HG03575 (cell line): ENCODE results near the gene RNU6-9.

Source experiments
- ATAC-seq: cut with Tn5 transposase; IDR thresholded peaks from one replicate; pipeline ENCODE4 v1.9.1; 2021; ENCODE audit not compliant: unreplicated experiment, insufficient number of reproducible peaks, low FRiP score; ENCODE audit errors: extremely low read depth

RNU6-9 gene

DNA sequence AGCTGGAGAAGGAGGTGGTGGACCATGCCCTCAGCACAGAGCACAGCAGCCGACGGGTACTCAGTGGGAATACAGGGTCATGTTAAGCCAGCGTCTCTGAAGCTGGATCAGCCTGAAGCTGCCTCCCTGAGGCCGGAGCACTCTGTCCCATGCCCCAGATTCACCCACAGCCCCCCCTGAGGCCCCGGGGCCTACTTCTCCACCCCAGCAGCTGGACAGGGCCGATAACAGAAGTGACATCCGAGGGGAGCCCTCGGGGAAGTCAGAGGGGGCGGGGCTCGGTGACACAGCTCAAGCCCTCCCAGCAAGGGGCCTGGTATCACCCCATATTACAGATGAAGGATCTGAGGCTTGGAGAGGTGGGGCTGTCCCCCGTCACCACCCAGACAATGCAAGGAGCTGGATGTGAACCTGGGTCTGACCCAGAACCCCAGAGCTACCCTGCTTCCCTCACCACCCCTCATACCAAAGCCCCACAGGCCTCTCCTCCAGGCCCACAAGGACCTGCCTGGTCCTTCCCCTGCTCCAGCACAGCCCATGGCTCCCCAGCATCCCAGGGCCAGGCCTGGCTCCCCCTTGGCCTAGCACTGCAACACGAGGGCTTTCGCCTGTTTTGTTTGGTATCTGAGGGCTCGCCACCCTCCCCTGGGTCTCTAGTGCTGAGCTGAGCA is 14.0 kb downstream of the RNU6-9 start:
- ATAC-seq = no peak

DNA sequence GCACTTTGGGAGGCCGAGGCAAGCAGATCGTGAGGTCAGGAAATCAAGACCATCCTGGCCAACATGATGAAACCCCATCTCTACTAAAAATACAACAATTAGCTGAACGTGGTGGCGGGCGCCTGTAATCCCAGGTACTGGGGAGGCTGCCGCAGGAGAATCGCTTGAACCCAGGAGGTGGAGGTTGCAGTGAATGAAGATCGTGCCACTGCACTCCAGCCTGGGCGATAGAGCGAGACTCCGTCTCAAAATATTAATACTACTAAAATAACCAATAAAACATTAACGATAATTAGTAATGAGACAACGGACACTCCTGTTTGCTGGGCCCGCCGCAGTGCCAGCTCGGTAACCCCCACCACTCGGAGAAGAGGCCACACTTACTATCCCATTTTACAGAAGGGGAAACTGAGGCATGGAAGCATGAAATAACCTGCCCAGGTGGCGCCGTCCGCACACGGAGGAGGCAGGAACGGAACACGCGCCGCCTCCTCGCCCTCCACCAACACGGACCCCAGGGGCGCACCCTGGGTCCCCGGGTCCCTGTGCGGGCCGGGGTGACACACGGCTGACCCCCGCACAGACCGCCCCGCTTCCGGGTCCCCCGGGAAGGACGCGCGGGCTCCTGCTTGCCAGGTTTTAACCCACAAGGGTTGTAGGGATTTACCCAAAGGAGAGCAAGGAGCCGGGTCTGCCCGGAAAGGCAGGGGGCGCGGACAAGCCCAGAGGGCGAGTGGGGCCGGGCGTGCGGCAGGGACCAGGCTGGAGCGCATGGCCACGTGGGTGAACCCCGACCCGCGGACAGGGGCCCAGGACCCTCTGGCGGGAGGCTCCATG is 18.1 kb downstream of the RNU6-9 start:
- no peak for ATAC-seq

DNA sequence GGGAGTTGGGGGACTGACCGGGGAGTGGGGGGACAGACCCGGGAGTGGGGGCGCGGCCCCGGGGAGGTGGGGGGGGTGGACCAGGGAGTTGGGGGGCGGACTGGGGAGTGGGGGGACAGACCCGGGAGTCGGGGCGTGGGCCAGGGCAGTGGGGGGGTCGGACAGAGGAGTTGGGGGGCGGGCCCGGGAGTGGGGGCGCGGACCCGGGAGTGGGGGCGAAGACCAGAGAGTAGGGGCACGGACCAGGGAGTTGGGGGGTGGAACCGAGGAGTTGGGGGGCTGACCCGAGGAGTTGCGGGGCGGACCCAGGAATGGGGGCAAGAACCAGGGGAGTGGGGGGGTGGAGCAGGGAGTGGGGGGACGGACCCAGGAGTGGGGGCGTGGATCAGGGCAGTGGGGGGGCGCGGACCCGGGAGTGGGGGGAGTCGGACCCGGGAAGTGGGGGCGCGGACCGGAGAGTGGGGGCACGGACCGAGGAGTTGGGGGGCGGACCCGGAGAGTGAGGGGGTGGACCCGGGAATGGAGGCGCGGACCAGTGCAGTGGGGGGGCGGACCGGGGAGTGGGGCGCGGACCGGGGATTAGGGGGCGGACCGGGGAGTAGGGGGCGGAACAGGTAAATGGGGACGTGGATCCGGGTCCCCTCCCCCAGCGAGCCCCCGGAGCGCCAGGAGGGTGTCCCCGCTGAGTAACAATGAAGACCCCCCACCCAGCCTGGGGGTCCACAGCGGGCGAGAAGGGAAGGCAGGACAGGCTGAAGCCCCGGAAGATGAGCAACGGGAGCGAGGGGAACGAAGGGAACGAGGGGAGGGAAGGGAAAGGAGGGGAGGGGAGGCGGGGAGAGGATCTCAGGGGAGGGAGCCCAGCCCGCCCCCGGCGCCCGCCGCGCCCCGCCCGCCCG is 19.1 kb downstream of the RNU6-9 start:
- ATAC-seq = no peak

DNA sequence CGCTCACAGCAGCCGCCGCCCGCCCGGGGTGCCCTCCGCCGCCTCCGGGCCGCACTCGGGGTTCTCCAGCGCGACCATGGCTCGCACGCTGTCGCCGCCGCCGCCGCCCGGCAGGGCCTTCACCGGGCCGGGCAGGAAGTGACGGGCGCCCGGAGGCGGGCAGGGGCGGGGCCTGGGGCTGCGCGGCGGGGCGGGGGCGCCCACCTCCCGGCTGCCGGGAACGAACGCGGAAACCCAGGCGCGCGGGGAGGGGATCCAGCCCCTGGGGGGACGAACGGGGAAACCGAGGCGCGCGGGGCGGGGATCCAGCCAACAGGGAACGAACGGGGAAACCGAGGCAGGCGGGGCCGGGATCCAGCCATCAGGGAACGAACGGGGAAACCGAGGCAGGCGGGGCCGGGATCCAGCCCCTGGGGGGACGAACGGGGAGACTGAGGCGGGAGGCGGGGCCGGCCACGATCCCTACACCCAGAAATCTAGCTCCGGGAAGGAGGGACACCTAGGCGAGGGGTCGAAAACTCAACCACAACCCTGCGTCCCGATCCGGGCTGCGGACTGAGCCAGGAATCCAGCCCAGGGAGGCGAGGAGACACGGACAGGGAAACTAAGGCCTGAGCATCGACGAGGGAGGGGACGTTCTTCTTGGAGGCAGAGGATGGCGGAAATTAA is 19.9 kb downstream of the RNU6-9 start, which contains the start of gene R3HDM4:
TSS of gene R3HDM4 (minus strand) at position 140 of the 669 bp plus-strand sequence. CDS start at position 78, 62 bp downstream.
- no peak for ATAC-seq

DNA sequence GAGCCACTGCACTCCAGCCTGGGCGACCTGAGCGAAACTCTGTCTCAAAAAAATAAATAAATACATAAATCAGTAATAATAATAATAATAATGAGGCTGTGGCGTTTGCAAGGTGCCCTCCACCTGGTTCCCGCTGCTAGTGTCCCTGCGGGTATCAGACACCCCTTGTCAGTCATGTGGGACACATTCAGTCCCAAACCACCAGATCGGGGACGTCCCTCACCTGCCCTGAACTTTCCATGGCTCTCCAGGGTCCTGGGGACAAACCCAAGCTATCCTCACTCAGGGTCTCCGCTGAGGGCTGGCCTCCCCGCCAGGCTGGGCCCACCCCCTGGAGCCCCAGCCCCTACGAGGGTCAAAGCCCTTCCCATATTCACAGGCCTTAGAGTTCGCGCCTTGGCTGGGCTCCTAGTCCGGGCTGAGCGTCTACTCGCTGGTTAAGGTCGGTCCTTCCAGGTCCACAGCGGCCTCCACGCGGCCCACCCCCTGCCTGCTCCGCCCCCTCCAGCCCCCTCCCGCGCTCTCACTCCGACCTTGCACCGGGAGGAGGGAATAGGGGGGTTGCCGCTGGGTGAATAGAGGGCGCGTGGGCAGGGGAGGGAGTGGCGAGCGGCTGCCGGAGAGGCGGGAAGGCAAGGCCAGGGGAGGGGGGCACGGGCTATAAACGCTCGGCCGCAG is 23.5 kb downstream of the RNU6-9 start:
- ATAC-seq = no peak

DNA sequence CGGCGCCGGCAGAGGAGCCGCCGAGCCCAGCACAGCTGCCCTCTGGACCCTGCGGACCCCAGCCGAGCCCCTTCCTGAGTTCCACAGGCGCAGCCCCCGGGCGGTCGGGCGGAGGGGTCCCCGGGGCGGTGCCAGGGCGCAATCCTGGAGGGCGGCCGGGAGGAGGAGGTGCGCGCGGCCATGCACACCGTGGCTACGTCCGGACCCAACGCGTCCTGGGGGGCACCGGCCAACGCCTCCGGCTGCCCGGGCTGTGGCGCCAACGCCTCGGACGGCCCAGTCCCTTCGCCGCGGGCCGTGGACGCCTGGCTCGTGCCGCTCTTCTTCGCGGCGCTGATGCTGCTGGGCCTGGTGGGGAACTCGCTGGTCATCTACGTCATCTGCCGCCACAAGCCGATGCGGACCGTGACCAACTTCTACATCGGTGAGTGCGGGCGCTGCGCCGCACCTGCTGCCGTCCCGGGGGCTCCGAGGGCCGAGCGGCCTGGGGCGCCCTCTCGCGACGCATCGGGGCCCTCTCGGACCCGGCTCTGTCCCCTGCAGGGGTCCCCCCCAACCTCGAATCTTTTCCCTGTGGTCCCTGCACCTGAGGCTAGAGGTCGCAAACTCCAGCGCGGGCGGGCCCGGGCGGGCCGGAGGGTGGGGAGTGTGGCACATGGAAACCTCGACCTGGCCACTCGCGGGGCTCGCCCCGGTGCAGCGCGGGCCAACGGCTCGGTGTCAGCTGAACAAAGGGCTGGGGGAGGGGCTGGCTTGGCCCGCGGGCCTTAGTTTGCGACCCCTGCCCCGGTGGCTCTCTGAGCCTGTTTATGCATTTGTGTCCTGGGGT is 24.3 kb downstream of the RNU6-9 start, which contains the start of gene KISS1R:
TSS of gene KISS1R (plus strand) at position 11 of the 829 bp plus-strand sequence. CDS start at position 181, 170 bp downstream.
- ATAC-seq = no peak

DNA sequence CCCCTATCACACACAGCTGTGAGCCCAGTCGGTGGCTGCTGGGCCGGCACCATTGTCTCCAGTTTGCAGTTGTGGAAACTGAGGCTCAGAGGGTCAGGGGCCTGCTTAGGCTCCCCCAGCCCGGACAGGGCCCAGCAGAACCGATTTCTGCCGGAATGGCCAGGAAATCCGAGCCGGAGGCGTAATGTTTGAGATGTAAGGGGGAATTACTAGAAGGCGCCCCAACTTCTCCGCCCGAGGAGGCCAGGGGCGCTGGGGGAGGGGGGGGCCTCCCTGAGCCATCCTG is 24.8 kb downstream of the RNU6-9 start:
- no peak for ATAC-seq

DNA sequence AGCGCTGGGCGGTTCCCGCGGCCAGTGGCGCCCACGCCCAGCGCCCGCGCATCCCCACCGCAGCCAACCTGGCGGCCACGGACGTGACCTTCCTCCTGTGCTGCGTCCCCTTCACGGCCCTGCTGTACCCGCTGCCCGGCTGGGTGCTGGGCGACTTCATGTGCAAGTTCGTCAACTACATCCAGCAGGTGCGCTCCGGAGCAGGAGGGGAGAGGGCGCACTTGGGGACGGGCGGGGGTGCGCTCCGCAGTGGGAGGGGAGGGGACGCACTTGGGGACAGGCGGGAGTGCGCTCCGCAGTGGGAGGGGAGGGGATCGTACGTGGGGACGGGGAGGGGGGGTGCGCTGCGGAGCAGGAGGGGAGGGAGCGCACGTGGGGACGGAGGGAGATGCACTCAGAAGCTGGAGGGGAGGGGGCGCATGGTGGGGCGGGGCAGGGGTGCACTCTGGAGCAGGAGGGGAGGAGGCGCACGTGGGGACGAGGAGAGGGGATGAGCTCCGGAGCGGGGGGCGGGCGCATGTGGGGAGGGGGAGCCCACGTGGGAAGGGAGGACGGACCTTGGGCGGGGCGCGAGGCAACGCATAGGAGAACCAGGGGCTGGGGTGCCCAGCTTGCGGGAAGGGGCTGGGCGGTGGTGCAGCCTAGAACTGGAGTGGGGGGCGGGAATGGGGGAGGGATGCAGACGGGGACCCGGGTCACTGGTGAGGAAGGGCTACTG is 25.4 kb downstream of the RNU6-9 start:
- no peak for ATAC-seq

DNA sequence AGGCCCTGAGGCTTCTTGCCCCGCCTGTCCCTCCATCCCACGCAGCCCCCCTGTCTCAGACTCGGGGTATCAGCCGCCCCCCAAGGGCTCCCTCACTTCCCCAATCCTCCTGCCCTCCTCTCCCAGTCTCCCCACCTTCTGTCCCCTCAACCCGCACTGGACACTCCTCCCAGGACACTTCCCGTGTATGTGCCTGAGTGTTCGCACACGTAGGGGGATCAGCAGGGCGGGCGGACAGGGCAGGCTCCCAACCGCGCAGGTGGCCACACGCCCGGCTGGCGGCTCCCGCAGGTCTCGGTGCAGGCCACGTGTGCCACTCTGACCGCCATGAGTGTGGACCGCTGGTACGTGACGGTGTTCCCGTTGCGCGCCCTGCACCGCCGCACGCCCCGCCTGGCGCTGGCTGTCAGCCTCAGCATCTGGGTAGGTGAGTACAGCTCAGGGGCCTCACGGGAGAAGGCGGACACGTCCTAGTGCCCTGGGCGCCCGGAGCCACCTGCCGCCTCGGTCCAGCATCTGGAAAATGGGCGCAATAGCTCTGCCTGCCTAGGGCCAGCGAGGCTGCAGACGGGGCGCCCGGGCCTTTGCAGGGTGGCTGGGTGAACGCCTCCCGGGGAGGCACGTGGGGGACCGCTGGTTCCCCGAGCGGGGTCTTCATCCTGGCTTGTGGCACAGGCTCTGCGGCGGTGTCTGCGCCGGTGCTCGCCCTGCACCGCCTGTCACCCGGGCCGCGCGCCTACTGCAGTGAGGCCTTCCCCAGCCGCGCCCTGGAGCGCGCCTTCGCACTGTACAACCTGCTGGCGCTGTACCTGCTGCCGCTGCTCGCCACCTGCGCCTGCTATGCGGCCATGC is 26.1 kb downstream of the RNU6-9 start:
- ATAC-seq = no peak

DNA sequence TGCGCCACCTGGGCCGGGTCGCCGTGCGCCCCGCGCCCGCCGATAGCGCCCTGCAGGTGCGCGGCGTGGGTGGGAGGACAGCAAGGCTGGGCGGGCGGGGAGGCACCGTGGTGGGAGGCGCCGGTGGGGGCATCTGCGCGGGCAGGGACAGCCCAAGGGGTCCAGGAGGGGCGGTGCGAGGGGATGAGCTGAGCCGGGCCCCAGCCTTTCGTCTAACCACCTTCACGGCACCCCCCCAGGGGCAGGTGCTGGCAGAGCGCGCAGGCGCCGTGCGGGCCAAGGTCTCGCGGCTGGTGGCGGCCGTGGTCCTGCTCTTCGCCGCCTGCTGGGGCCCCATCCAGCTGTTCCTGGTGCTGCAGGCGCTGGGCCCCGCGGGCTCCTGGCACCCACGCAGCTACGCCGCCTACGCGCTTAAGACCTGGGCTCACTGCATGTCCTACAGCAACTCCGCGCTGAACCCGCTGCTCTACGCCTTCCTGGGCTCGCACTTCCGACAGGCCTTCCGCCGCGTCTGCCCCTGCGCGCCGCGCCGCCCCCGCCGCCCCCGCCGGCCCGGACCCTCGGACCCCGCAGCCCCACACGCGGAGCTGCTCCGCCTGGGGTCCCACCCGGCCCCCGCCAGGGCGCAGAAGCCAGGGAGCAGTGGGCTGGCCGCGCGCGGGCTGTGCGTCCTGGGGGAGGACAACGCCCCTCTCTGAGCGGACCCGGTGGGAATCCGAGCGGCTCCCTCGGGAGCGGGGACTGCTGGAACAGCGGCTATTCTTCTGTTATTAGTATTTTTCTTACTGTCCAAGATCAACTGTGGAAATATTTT is 27.0 kb downstream of the RNU6-9 start:
- no peak for ATAC-seq

DNA sequence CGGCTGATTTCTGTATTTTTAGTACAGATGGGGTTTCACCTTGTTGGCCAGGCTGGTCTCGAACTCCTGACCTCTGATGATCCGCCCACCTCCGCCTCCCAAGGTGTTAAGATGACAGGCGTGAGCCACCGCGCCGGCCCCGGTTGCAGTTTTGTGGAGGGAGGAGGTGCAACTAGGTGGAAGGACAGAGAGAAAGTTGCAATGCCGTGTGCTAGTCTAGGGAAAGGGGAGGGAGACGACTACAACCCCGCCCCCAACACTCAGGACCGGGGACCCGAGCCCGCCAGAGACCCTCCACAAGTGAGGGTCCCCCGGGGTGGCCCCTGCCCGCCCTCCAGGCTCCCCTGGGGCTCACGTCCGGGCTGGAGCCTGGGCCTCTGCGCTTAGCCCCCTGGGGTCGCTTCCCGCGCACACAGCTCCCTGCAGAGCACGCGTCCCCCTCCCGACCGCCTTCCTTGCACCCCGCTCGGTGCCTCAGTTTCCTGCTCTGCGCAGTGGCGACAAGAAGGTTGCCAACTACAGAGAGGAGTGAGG is 31.3 kb downstream of the RNU6-9 start:
- ATAC-seq = no peak

DNA sequence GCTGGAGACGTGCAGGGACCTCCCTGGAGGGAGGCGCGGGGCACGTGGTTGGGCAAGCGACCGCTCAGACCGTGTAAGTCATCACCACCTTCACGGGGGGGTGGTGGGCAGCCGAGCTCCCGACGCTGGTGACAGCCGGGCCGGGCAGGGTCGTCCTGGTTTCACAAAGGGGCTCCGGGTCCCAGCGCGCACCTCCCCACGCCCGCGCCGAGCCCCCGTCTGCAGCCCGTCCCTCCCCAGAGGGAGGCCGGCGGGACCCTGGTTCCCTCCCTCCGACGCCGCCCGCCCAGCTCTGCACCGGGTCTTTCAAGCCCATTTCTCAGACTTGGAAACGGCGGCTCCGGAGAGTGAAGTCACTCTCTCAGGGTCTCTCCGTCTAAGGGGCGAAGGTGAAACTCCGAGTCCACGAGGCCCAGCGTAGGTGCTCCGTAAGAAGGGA is 31.8 kb downstream of the RNU6-9 start:
- ATAC-seq = no peak

DNA sequence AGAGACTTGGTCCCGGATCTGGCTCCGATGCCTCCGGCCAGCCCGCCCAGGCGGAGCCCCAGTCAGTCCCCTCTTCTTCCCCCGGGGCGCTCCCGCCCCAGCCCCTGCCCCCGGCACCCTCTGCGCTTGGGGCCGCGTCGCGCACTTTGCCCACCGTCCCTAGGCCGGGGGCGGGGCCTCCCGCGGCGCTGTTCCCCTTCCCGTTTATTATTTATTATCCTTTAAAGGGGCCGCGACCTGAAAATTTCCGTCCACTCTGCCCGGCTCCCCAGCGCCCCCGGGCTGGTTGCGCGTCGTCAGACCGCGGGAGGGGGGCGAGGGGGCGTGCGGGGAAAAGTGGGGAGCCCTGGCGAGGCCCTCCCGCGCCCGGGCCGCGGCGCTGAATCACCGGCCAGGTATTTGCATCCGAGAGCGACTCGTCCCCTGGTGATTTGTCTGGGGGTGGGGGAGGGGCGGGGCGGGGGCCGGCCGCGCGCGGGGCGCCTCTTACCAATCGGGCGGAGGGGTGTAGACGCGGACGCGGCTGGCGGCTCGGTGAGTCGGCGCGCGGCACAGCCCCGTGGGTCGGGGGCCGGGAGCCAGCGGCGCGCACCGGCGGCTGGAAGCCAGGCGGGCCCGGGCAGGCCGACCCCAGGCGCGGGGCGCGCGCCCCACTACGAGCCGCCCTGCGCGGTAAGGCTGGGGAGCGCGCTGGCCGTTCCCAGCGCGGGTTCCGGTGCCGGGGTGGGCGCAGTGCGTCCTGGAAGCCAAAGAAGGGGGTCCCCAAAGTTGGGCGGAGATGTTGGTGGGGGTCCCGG is 32.4 kb downstream of the RNU6-9 start, which contains the start of gene ARID3A:
TSS of gene ARID3A (plus strand) at position 510 of the 797 bp plus-strand sequence. CDS start 3,494 bp downstream, outside the sequence.
- ATAC-seq = no peak

DNA sequence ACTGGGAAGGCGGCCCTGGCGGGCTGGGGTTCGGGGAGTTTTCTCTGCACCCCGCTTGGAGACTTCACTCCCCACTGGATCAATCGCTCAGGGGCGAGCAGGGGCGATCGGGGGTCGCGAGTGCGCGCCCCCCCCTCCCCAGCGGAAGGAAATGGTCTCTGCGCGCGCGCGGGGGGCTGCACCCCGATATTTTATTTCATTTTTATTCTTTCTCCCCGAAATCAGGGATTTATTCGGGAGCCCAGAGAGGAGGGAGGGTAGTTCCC is 33.0 kb downstream of the RNU6-9 start:
- no peak for ATAC-seq
